Measurements from ENCODE around the gene TUT7. TPM values are rescaled to one million over a fixed set of nuclear protein-coding genes. Genes with fewer than 3 reads are reported as not detected.
"Not testable (repeated sequence)": the region's sequence is repeated elsewhere in the genome, so short reads cannot be mapped to it uniquely, and the experiment has no call there.

Gene TUT7
- total RNA-seq, 3 donors from 2014 or later: 26.4 to 36.7 (median 29.8) TPM

DNA sequence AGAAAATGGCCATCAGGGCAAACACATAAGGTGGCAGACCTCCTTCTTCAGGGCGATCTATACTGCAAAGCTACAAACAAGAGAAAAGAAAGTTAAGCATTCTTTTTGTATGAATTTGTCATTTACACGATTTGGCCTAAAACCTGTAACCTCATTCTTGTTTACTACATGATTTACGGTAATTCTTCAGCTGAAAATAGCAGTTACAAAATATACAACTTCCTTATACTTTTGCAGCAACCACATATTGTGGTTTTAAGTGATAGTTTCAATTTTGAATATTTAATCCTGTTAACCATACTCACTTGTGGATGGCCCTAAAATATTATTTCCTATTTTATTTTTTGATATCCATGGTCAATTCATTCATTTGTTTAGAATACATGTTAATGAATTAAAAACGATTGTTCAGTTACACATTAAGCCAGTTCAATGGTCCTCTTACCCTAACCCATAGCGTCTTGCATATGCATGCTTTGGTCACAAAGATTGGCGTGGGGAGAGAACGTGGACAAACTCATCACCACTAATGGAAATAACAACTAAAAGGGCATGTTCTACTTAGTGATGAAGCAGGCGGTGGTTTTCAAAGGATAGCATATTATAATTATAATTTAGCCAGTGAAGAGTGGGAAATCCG lies 16.6 kb downstream of the TUT7 start:
- Mint-ChIP-seq H3K36me3 (ENCODE audit: insufficient read depth) (peaks cover 68% of the 10 kb centered on the region), H3K4me3 (peak overlapping the region; percentile 73), H3K9me3 (no peaks in the 10 kb centered on the region), H3K27me3 (ENCODE audit: low read depth) (no peaks in the 10 kb centered on the region), H3K4me1 (ENCODE audit: low read depth) (peaks cover 53% of the 10 kb centered on the region)
- DNase-seq: no peak
- ATAC-seq: no peak

- Mint-ChIP-seq H3K4me3 (no peak overlapping the region), H3K27me3 (ENCODE audit: low read depth) (no peaks in the 10 kb centered on the region), H3K36me3 (ENCODE audit: insufficient read depth) (peaks cover 67% of the 10 kb centered on the region), H3K9me3 (no peaks in the 10 kb centered on the region), H3K4me1 (ENCODE audit: low read depth) (peaks cover 47% of the 10 kb centered on the region)
- no peak for DNase-seq
- no peak for ATAC-seq
Observed at GRCh38 chr9:86336058-86336457, 18.2 kb downstream of the TUT7 start.

- DNase-seq (no peak), ATAC-seq (no peak)
- no peak overlapping the region for H3K4me3 Mint-ChIP-seq
- no peaks in the 10 kb centered on the region for H3K27me3 Mint-ChIP-seq (ENCODE audit: low read depth)
- H3K4me1 Mint-ChIP-seq (ENCODE audit: low read depth): peaks cover 33% of the 10 kb centered on the region
- peaks cover 64% of the 10 kb centered on the region for H3K36me3 Mint-ChIP-seq (ENCODE audit: insufficient read depth)
- H3K9me3 Mint-ChIP-seq: no peaks in the 10 kb centered on the region
Observed at GRCh38 chr9:86333651-86334050, 20.6 kb downstream of the TUT7 start.

DNA sequence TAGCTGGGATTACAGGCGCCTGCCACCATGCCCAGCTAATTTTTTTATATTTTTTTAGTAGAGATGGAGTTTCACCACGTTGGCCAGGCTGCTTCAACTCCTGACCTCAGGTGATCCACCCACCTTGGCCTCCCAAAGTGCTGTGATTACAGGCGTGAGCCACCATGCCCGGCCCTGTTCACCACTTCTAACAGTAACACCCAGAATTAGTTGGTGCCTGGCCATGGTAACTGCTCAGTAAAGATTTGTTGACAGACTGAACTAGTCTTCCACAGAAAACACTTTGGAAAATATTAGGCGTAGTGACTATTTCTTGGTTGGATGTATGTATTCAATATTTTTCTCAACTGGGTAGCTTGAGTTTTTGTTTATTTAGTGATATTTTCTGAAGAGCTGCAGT lies 24.0 kb downstream of the TUT7 start:
- H3K36me3 Mint-ChIP-seq (ENCODE audit: insufficient read depth): peaks cover 49% of the 10 kb centered on the region
- no peaks in the 10 kb centered on the region for H3K9me3 Mint-ChIP-seq
- no peak overlapping the region for H3K4me3 Mint-ChIP-seq
- DNase-seq (no peak), ATAC-seq (no peak)
- no peaks in the 10 kb centered on the region for H3K27me3 Mint-ChIP-seq (ENCODE audit: low read depth)
- H3K4me1 Mint-ChIP-seq (ENCODE audit: low read depth): peaks cover 16% of the 10 kb centered on the region

GRCh38 chr9:86329649-86330048 lies 24.6 kb downstream of the TUT7 start:
- no peak overlapping the region for H3K4me3 Mint-ChIP-seq
- peaks cover 49% of the 10 kb centered on the region for H3K36me3 Mint-ChIP-seq (ENCODE audit: insufficient read depth)
- peaks cover 14% of the 10 kb centered on the region for H3K4me1 Mint-ChIP-seq (ENCODE audit: low read depth)
- no peaks in the 10 kb centered on the region for H3K27me3 Mint-ChIP-seq (ENCODE audit: low read depth)
- ATAC-seq: no peak
- DNase-seq: no peak
- H3K9me3 Mint-ChIP-seq: no peaks in the 10 kb centered on the region

GRCh38 chr9:86328156-86328555 lies 26.1 kb downstream of the TUT7 start:
- DNase-seq (no peak), ATAC-seq (no peak)
- Mint-ChIP-seq H3K27me3 (ENCODE audit: low read depth) (no peaks in the 10 kb centered on the region), H3K4me1 (ENCODE audit: low read depth) (peaks cover 14% of the 10 kb centered on the region), H3K9me3 (no peaks in the 10 kb centered on the region), H3K36me3 (ENCODE audit: insufficient read depth) (peaks cover 53% of the 10 kb centered on the region), H3K4me3 (no peak overlapping the region)

- no peaks in the 10 kb centered on the region for H3K9me3 Mint-ChIP-seq
- H3K36me3 Mint-ChIP-seq (ENCODE audit: insufficient read depth): peaks cover 47% of the 10 kb centered on the region
- no peaks in the 10 kb centered on the region for H3K27me3 Mint-ChIP-seq (ENCODE audit: low read depth)
- DNase-seq (no peak), ATAC-seq (no peak)
- peaks cover 9% of the 10 kb centered on the region for H3K4me1 Mint-ChIP-seq (ENCODE audit: low read depth)
- no peak overlapping the region for H3K4me3 Mint-ChIP-seq
Observed at GRCh38 chr9:86326536-86326935, 27.7 kb downstream of the TUT7 start.

- ATAC-seq (no peak), DNase-seq (no peak)
- H3K4me3 Mint-ChIP-seq: no peak overlapping the region
- H3K27me3 Mint-ChIP-seq (ENCODE audit: low read depth): no peaks in the 10 kb centered on the region
- H3K4me1 Mint-ChIP-seq (ENCODE audit: low read depth): peaks cover 7% of the 10 kb centered on the region
- no peaks in the 10 kb centered on the region for H3K9me3 Mint-ChIP-seq
- H3K36me3 Mint-ChIP-seq (ENCODE audit: insufficient read depth): peaks cover 43% of the 10 kb centered on the region
Observed at GRCh38 chr9:86324901-86325300, 29.3 kb downstream of the TUT7 start.

DNA sequence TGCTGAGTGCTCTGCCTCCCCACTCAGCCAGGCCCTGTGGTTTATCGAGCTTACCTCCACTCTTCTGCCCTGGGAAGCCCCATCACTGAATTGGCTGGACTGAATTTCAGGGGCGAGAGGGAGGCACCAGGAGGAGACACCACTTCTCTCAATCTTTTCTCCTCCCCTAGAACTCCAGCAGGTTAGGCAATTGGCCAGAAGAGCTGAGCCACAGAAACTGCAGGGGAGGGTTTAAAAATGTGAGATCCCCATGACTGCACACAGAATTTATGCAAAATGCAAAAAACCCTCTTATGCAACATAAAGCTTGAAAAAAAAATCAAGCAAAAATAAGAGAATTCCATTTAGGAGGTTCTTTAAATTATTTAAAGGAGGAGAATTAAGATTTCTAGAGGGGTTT lies 29.9 kb downstream of the TUT7 start:
- no peaks in the 10 kb centered on the region for H3K27me3 Mint-ChIP-seq (ENCODE audit: low read depth)
- H3K36me3 Mint-ChIP-seq (ENCODE audit: insufficient read depth): peaks cover 41% of the 10 kb centered on the region
- H3K4me1 Mint-ChIP-seq (ENCODE audit: low read depth): peaks cover 4% of the 10 kb centered on the region

DNA sequence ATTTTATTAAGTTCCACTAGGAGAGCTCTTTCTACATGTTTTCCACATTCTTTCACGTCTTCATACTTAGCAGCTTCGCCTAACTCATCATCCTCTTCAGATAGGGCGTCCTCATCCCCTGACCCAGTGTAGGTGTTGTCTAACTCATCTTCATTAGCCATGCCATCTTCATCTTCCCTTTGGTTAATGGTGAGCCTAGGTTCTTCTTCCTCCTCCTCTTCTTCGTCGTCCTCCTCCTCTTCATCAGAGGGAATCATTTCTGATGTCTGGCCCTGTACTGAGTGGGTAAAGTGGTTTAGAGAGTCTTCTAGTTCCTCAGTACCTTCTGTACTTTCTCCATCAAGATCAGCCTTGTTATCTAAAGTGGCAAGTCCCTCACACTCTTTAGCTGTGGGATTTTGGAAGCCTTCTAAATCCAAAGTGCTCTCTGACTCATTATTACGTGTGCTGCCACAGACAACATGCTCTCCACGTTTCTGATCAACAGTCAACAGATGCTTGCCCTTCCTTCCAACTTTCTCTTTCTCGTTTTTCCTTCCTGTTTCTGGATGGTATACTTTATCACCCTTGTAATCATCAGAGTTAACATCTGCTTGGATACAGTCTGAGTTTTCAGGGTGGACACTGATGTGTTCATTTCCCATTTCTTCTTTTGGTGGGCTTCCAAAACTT lies 31.1 kb downstream of the TUT7 start:
- Mint-ChIP-seq H3K27me3 (ENCODE audit: low read depth) (no peaks in the 10 kb centered on the region), H3K4me1 (ENCODE audit: low read depth) (peaks cover 4% of the 10 kb centered on the region), H3K36me3 (ENCODE audit: insufficient read depth) (peaks cover 50% of the 10 kb centered on the region), H3K9me3 (no peaks in the 10 kb centered on the region), H3K4me3 (no peak overlapping the region)
- DNase-seq (no peak), ATAC-seq (no peak)

More for the DNA sequence above, 29.9 kb downstream of the TUT7 start:
- Mint-ChIP-seq H3K4me3 (no peak overlapping the region), H3K9me3 (no peaks in the 10 kb centered on the region)
- ATAC-seq (no peak), DNase-seq (no peak)

DNA sequence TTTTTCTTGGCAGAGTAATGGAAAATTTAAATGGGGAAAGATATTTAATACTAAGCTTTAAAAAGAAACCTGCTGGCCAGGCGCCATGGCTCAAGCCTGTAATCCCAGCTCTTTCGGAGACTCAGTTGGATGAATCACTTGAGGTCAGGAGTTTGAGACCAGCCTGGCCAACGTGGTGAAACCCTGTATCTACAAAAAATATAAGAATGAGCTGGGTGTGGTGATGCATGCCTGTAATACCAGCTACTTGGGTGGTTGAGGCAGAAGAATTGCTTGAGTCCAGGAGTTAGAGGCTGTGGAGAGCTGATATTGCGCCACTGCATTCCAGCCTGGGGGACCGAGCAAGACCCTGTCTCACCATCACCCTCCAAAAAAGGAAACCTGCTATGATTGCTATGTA lies 32.8 kb downstream of the TUT7 start:
- Mint-ChIP-seq H3K36me3 (ENCODE audit: insufficient read depth) (peaks cover 47% of the 10 kb centered on the region), H3K9me3 (no peaks in the 10 kb centered on the region), H3K4me3 (no peak overlapping the region), H3K27me3 (ENCODE audit: low read depth) (no peaks in the 10 kb centered on the region), H3K4me1 (ENCODE audit: low read depth) (peaks cover 1% of the 10 kb centered on the region)
- ATAC-seq (no peak), DNase-seq (no peak)

GRCh38 chr9:86318187-86318586 lies 36.0 kb downstream of the TUT7 start:
- no peaks in the 10 kb centered on the region for H3K4me1 Mint-ChIP-seq (ENCODE audit: low read depth)
- DNase-seq (no peak), ATAC-seq (no peak)
- H3K27me3 Mint-ChIP-seq (ENCODE audit: low read depth): no peaks in the 10 kb centered on the region
- no peak overlapping the region for H3K4me3 Mint-ChIP-seq
- H3K36me3 Mint-ChIP-seq (ENCODE audit: insufficient read depth): peaks cover 52% of the 10 kb centered on the region
- H3K9me3 Mint-ChIP-seq: no peaks in the 10 kb centered on the region

- H3K27me3 Mint-ChIP-seq (ENCODE audit: low read depth): no peaks in the 10 kb centered on the region
- H3K36me3 Mint-ChIP-seq (ENCODE audit: insufficient read depth): peaks cover 59% of the 10 kb centered on the region
- DNase-seq (no peak), ATAC-seq (no peak)
- H3K4me1 Mint-ChIP-seq (ENCODE audit: low read depth): no peaks in the 10 kb centered on the region
- H3K9me3 Mint-ChIP-seq: no peaks in the 10 kb centered on the region
- H3K4me3 Mint-ChIP-seq: no peak overlapping the region
Observed at GRCh38 chr9:86315078-86315477, 39.1 kb downstream of the TUT7 start.

GRCh38 chr9:86312959-86313358 lies 41.3 kb downstream of the TUT7 start:
- not testable (repeated sequence) for H3K4me1 Mint-ChIP-seq (ENCODE audit: low read depth); DNase-seq; H3K9me3 Mint-ChIP-seq; ATAC-seq; H3K4me3 Mint-ChIP-seq; H3K27me3 Mint-ChIP-seq (ENCODE audit: low read depth)
- H3K36me3 Mint-ChIP-seq (ENCODE audit: insufficient read depth): peaks cover 59% of the 10 kb centered on the region

DNA sequence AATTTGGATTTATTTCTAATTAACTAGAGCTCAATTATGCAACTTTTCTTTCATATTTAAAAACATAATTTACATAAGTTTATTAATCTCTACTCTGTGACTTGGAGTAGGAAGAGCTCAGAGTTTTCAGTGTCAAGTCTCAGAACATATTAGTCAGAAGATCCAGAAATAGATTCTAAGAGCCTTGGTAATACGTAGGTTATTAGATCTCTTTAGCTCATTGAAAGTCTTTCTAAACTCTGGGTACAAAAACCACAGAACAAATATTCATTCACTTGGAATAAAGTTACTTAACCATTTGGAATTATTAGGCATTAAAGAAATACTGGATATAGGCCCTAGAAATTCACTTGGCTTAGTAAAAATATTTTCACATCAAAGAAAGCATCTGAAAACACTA lies 45.5 kb downstream of the TUT7 start:
- peaks cover 10% of the 10 kb centered on the region for H3K4me1 Mint-ChIP-seq (ENCODE audit: low read depth)
- no peaks in the 10 kb centered on the region for H3K27me3 Mint-ChIP-seq (ENCODE audit: low read depth)
- no peaks in the 10 kb centered on the region for H3K9me3 Mint-ChIP-seq
- ATAC-seq (no peak), DNase-seq (no peak)
- no peak overlapping the region for H3K4me3 Mint-ChIP-seq
- H3K36me3 Mint-ChIP-seq (ENCODE audit: insufficient read depth): peaks cover 58% of the 10 kb centered on the region

All from activated T-cell treated with anti-CD3 and anti-CD28 coated beads, Interleukin-2, amount 50 U/mL, for 4 hours (primary cell).